Liver (tissue), 3 donors: Measurements from ENCODE around the gene ISM1.

Experiments
- EGR1 ChIP-seq, 2 donors: IDR thresholded peaks; 2 replicates each; pipeline ENCODE4 v1.6.1; 2016 to 2018; ENCODE audit warnings: antibody characterized with exemption in 2 of 2, low read depth in 2 of 2
- JUND ChIP-seq, 2 donors: IDR thresholded peaks; 2 replicates each; pipeline ENCODE4 v1.6.1; 2016; ENCODE audit warnings: antibody characterized with exemption in 2 of 2
- MAX ChIP-seq: IDR thresholded peaks from 2 replicates; pipeline ENCODE4 v1.6.1; 2016; ENCODE audit warnings: antibody characterized with exemption
- NR2F2 ChIP-seq: IDR thresholded peaks from 2 replicates; pipeline ENCODE4 v1.6.1; 2016; ENCODE audit warnings: antibody characterized with exemption
- RAD21 ChIP-seq, 2 donors: IDR thresholded peaks; 2 replicates each; pipeline ENCODE4 v1.6.1; 2016; ENCODE audit warnings: antibody characterized with exemption in 2 of 2, mild to moderate bottlenecking in 2 of 2
- REST ChIP-seq: IDR thresholded peaks from 2 replicates; pipeline ENCODE4 v1.6.1; 2016; ENCODE audit warnings: antibody characterized with exemption, mild to moderate bottlenecking
- RXRA ChIP-seq, 2 donors: IDR thresholded peaks; 2 replicates each; pipeline ENCODE4 v1.6.1; 2017 to 2018; ENCODE audit warnings: antibody characterized with exemption in 2 of 2, mild to moderate bottlenecking in 1 of 2
- TAF1 ChIP-seq: conservative IDR thresholded peaks from 2 replicates; pipeline ENCODE4 v1.6.1; 2016; ENCODE audit warnings: antibody characterized with exemption, mild to moderate bottlenecking
- TF ChIP-seq, protein P1 (sequence below): fragments of 150-350 bp; IDR thresholded peaks from 2 replicates; pipeline ENCODE4 v1.5.1; 2017; ENCODE audit warnings: improper control_type of control experiment, low read depth, low read length; ENCODE audit not compliant: missing input control
- TF ChIP-seq, protein P2 (sequence below): IDR thresholded peaks from 2 replicates; pipeline ENCODE4 v1.6.1; 2016; ENCODE audit warnings: antibody characterized with exemption
- donor health status: healthy.
- donor health status: healthy.

- TF ChIP-seq, protein P1, sequence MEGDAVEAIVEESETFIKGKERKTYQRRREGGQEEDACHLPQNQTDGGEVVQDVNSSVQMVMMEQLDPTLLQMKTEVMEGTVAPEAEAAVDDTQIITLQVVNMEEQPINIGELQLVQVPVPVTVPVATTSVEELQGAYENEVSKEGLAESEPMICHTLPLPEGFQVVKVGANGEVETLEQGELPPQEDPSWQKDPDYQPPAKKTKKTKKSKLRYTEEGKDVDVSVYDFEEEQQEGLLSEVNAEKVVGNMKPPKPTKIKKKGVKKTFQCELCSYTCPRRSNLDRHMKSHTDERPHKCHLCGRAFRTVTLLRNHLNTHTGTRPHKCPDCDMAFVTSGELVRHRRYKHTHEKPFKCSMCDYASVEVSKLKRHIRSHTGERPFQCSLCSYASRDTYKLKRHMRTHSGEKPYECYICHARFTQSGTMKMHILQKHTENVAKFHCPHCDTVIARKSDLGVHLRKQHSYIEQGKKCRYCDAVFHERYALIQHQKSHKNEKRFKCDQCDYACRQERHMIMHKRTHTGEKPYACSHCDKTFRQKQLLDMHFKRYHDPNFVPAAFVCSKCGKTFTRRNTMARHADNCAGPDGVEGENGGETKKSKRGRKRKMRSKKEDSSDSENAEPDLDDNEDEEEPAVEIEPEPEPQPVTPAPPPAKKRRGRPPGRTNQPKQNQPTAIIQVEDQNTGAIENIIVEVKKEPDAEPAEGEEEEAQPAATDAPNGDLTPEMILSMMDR, result no peak
- TF ChIP-seq, protein P2, sequence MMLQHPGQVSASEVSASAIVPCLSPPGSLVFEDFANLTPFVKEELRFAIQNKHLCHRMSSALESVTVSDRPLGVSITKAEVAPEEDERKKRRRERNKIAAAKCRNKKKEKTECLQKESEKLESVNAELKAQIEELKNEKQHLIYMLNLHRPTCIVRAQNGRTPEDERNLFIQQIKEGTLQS, result no peak
- no peak for TF ChIP-seq TAF1
- no peak for TF ChIP-seq NR2F2
- no peak for TF ChIP-seq MAX
- no peak for TF ChIP-seq RAD21 (IDR thresholded peaks at IDR 0.05)
- TF ChIP-seq JUND (IDR thresholded peaks at IDR 0.05), result no peak
- no peak for TF ChIP-seq RXRA (IDR thresholded peaks at IDR 0.05)
- TF ChIP-seq REST, result no peak
- no peak for TF ChIP-seq EGR1 (IDR thresholded peaks at IDR 0.05; ENCODE audit: low read depth in 2 of 2)
Measured at GRCh38 chr20:13317439-13317838, 96.4 kb downstream of the ISM1 start.
